HG02840 (cell line): ENCODE measurements around the gene STX12.
"Not testable (repeated sequence)": the region's sequence is repeated elsewhere in the genome, so short reads cannot be mapped to it uniquely, and the experiment has no call there.

Source experiments
- ATAC-seq: cut with Tn5 transposase; IDR thresholded peaks from one replicate; pipeline ENCODE4 v1.9.1; 2021; ENCODE audit warnings: mild to moderate bottlenecking, moderate library complexity, moderate number of reproducible peaks; ENCODE audit not compliant: unreplicated experiment, low FRiP score

The STX12 gene

GRCh38 chr1:27864264-27864895 is 91.4 kb downstream of the STX12 start:
- no peak for ATAC-seq

- ATAC-seq = no peak
Measured at GRCh38 chr1:27865821-27866220, 92.8 kb downstream of the STX12 start.

DNA sequence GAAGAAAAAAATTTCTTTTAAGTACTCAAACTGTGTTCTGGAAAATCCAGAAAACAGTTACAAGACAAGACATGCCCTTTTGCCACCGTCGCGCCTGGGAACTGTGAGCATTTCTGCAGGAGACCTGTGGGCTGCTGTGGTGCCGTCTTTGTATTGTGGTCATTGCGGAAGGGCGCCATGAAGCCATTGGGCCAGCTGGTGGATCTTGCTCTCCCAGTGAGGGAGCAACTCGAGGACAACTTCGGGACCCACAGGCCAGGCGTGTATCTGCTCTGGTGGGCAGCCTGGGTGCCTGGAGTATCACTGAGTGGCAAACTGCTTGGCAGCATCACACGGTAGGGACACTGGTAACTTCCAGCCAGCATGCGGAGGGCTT is 95.5 kb downstream of the STX12 start:
- ATAC-seq = no peak

- ATAC-seq = no peak
Measured at GRCh38 chr1:27868932-27869718, 96.1 kb downstream of the STX12 start.

DNA sequence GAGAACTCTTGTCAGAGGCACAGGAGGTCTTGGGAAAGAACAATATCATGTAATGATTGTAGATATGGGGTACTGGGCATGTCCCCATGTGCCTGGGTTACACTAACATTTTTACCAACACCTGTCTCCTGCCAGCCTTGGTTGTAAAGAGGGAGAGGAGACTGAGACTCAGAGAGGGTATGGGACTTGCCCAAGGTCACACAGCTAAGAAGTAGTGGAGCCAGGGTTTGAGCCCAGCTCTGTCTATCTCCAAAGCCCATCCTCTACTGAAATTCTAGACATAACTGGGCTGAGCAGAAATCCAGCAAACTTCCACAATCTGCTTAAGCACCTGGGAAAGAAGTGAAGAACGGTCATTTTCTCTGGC is 96.7 kb downstream of the STX12 start:
- ATAC-seq = no peak

- not testable (repeated sequence) for ATAC-seq
Measured at GRCh38 chr1:27871076-27871475, 98.1 kb downstream of the STX12 start.

DNA sequence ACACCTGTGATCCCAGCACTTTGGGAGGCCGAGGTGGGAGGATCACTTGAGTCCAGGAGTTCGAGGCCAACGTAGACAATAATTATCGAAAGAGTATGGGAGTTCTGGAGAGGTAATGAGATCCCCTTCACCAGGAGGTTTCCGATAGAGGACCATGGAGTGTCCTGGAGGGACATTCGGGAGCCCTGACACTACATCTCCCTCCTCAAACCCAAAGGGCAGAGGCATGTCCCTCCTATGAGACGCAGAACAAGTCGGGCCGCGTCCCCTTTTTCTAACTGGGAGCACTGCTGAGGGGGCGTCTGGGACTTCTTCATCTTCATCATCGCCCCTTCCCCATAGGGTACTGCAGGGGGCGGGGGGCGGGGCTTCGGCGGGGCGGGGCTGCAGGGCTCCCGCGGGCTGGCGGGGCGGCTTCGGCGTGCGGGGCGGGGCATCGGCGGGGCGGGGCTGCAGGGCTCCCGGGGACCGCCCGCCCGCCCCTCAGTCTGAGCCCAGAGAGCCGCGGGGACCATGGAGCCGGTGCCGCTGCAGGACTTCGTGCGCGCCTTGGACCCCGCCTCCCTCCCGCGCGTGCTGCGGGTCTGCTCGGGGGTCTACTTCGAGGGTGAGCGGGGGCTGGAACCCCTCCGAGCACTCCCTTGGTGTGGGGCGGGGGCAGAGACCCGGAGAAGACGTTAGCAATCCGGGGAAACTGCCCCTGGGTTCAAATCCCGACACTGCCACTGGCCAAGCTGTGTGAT is 99.2 kb downstream of the STX12 start, which contains the start of gene THEMIS2:
THEMIS2 (plus strand) TSS at position 486 of the 743 bp plus-strand sequence; CDS start at position 514, 28 bp downstream.
- no peak for ATAC-seq

GRCh38 chr1:27872802-27873551 is 100.0 kb downstream of the STX12 start:
- ATAC-seq = no peak

DNA sequence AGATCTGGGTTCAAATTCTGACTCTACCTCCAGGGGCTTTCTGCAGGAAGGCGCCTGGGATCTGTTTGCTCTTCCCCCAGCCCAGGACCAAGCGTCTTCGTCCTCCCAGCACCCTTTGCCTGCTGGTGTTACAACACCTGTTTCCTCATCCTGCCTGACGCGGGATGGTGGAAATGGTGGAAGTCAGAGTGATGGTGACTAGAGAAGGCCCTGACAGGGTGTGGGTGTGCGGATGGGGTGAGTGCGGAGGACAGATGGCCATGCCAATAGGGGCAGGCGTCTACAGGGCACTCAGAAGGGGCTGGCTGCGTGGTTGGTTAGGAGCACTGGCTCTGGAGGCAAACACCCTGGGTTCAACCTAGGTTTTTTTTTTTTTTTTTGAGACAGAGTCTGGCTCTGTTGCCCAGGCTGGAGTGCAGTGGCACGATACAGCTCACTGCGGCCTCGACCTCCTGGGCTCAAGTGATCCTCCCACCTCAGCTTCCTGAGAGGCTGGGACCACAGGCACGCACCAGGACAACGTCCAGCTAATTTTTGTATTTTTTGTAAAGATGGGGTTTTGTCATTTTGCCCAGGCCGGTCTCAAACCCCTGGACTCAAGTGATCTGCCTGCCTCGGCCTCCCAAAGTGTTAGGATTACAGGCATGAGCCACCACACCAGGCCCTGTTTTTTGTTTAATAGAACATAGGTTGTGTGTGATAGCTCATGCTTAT is 100.8 kb downstream of the STX12 start:
- no peak for ATAC-seq
